ENCODE results near the gene PGBD2. TPM values are rescaled to one million over a fixed set of nuclear protein-coding genes. Genes with fewer than 3 reads are reported as not detected.
A peak's percentile ranks its signal among the peaks of the same experiment; 100 is the strongest.

PGBD2 gene
- total and polyA plus RNA-seq, 2 of the 13 experiments (the other 11 are each of a cell fraction or from before 2014, with no cell fraction given): 6.0 to 7.4 TPM

- TF ChIP-seq MYPOP (CRISPR knock-in tag; IDR thresholded peaks at IDR 0.05) (peak; percentile 89), HOXD1 (CRISPR knock-in tag; IDR thresholded peaks at IDR 0.05) (no peak; the same call in 1 of the 2 replicates), ZNF709 (CRISPR knock-in tag; IDR thresholded peaks at IDR 0.05) (0 out of 2 replicates have a peak, but pooled peaks have one; percentile 8), ZNF614 (CRISPR knock-in tag; IDR thresholded peaks at IDR 0.05; ENCODE audit: borderline replicate concordance) (no peak), ZNF558 (CRISPR knock-in tag; IDR thresholded peaks at IDR 0.05; ENCODE audit: borderline replicate concordance) (no peak; the same call in 1 of the 2 replicates), PAF1 (CRISPR knock-in tag; IDR thresholded peaks at IDR 0.05) (no peak), ISX (CRISPR knock-in tag; conservative IDR thresholded peaks at IDR 0.05) (no peak), ZFP1 (CRISPR knock-in tag; IDR thresholded peaks at IDR 0.05) (peak; percentile 28), RORA (CRISPR knock-in tag; IDR thresholded peaks at IDR 0.05) (no peak), ZNF878 (CRISPR knock-in tag; IDR thresholded peaks at IDR 0.05) (0 out of 2 replicates have a peak, but pooled peaks have one; percentile 4), PHF20 (CRISPR knock-in tag; IDR thresholded peaks at IDR 0.05) (peak; percentile 33; the same call in 1 of the 2 replicates), ZSCAN9 (CRISPR knock-in tag; IDR thresholded peaks at IDR 0.05; ENCODE audit: borderline replicate concordance) (peak; percentile 59; the same call in 1 of the 2 replicates), KLF6 (CRISPR knock-in tag; IDR thresholded peaks at IDR 0.05) (0 out of 2 replicates have a peak, but pooled peaks have one; percentile 38), ELF3 (CRISPR knock-in tag; IDR thresholded peaks at IDR 0.05) (peak; percentile 25; the same call in 1 of the 2 replicates), FOXP1 (IDR thresholded peaks at IDR 0.05) (no peak), FOXP1 (CRISPR knock-in tag; IDR thresholded peaks at IDR 0.05) (peak; percentile 34; the same call in 1 of the 2 replicates), TMF1 (CRISPR knock-in tag; IDR thresholded peaks at IDR 0.05; ENCODE audit: low read depth) (peak; percentile 35), MTA1 (CRISPR knock-in tag; IDR thresholded peaks at IDR 0.05; ENCODE audit: borderline replicate concordance) (peak; percentile 74; the same call in 1 of the 2 replicates), ZSCAN20 (CRISPR knock-in tag; IDR thresholded peaks at IDR 0.05; ENCODE audit: borderline replicate concordance) (0 out of 2 replicates have a peak, but pooled peaks have one; percentile 9), ZNF891 (CRISPR knock-in tag; IDR thresholded peaks at IDR 0.05) (peak; percentile 42; the same call in 1 of the 2 replicates), ZFX (CRISPR knock-in tag; IDR thresholded peaks at IDR 0.05; ENCODE audit: low read depth) (peak; percentile 84), ZNF687 (CRISPR knock-in tag; IDR thresholded peaks at IDR 0.05) (peak; percentile 91), POGZ (CRISPR knock-in tag; IDR thresholded peaks at IDR 0.05) (peak; percentile 56), PAX8 (CRISPR knock-in tag; IDR thresholded peaks at IDR 0.05; ENCODE audit: borderline replicate concordance) (no peak; the same call in 1 of the 2 replicates), XBP1 (CRISPR knock-in tag; IDR thresholded peaks at IDR 0.05) (peak; percentile 29; the same call in 1 of the 2 replicates), BRCA1 (CRISPR knock-in tag; IDR thresholded peaks at IDR 0.05) (no peak), MATR3 (CRISPR knock-in tag; IDR thresholded peaks at IDR 0.05) (no peak), ZNF879 (CRISPR knock-in tag; IDR thresholded peaks at IDR 0.05) (no peak), ZBTB7A (CRISPR knock-in tag; IDR thresholded peaks at IDR 0.05) (0 out of 2 replicates have a peak, but pooled peaks have one; percentile 9)
Observed at GRCh38 chr1:248873409-248873992, 32.5 kb upstream of the PGBD2 start (continued).

All from HepG2 (cell line).